Uterus (tissue), 2 donors: Measurements from ENCODE around the gene ADSL.

Source experiments
- CTCF ChIP-seq, 4 experiments: fragments of 200-600 bp in 2 of 4; fragments of 450-650 bp in 2 of 4; sonication (generic) in 2 of 4; IDR thresholded peaks; one replicate each; pipeline ENCODE4 v1.5.1; 2016 to 2019; ENCODE audit warnings: antibody characterized with exemption in 4 of 4, mild to moderate bottlenecking in 2 of 4, moderate library complexity in 1 of 4
- POLR2A ChIP-seq, 2 donors: fragments of 450-650 bp; IDR thresholded peaks; one replicate each; pipeline ENCODE4 v1.6.1; 2016; ENCODE audit warnings: antibody characterized with exemption in 2 of 2, mild to moderate bottlenecking in 1 of 2, moderate library complexity in 1 of 2

- TF ChIP-seq CTCF (IDR thresholded peaks at IDR 0.05) = no peak
- no peak for TF ChIP-seq POLR2A (IDR thresholded peaks at IDR 0.05)
Observed at GRCh38 chr22:40310081-40310767, 36.1 kb upstream of the ADSL start.
